ENCODE measurements around the gene PXDC1. TPM values are rescaled to one million over a fixed set of nuclear protein-coding genes. Genes with fewer than 3 reads are reported as not detected.
"Not testable (repeated sequence)": the region's sequence is repeated elsewhere in the genome, so short reads cannot be mapped to it uniquely, and the experiment has no call there.

Gene PXDC1
- polyA plus RNA-seq, 3 donors = 9.3 to 75.2 (median 70.9) TPM

- H3K27ac ChIP-seq (ENCODE audit: low read depth, low read length) = no peak overlapping the region
- WGBS, 3 donors = 63 to 90% (median 86%) methylated on average over 2 of the region's 2 CpGs
Measured at GRCh38 chr6:3768502-3768901, 17.0 kb upstream of the PXDC1 start.

GRCh38 chr6:3767483-3767882 is 16.0 kb upstream of the PXDC1 start:
- 83 to 89% (median 87%) methylated on average over 6 of the region's 6 CpGs for WGBS, 3 donors
- not testable (repeated sequence) for H3K27ac ChIP-seq (ENCODE audit: low read depth, low read length)

- 75 to 88% (median 78%) methylated on average over 9 of the region's 9 CpGs for WGBS, 3 donors
- no peak overlapping the region for H3K27ac ChIP-seq (ENCODE audit: low read depth, low read length)
Measured at GRCh38 chr6:3766214-3766613, 14.7 kb upstream of the PXDC1 start.

- H3K27ac ChIP-seq (ENCODE audit: low read depth, low read length) = no peak overlapping the region
- WGBS, 3 donors = 71 to 78% (median 77%) methylated on average over 6 of the region's 6 CpGs
Measured at GRCh38 chr6:3765415-3765814, 13.9 kb upstream of the PXDC1 start.

- WGBS, 3 donors = 79 to 84% (median 81%) methylated on average over 5 of the region's 5 CpGs
- no peak overlapping the region for H3K27ac ChIP-seq (ENCODE audit: low read depth, low read length)
Measured at GRCh38 chr6:3764516-3765335, 13.2 kb upstream of the PXDC1 start.

- WGBS, 3 donors = 50 to 93% (median 87%) methylated on average over 6 of the region's 6 CpGs
- no peak overlapping the region for H3K27ac ChIP-seq (ENCODE audit: low read depth, low read length)
Measured at GRCh38 chr6:3762852-3763251, 11.3 kb upstream of the PXDC1 start.

- WGBS, 3 donors = 81 to 96% (median 94%) methylated on average over 15 of the region's 15 CpGs
- H3K27ac ChIP-seq (ENCODE audit: low read depth, low read length) = no peak overlapping the region
Measured at GRCh38 chr6:3762359-3762758, 10.8 kb upstream of the PXDC1 start.

- no peak overlapping the region for H3K27ac ChIP-seq (ENCODE audit: low read depth, low read length)
- 95 to 96% (median 96%) methylated on average over 8 of the region's 8 CpGs for WGBS, 3 donors
Measured at GRCh38 chr6:3761989-3762270, 10.4 kb upstream of the PXDC1 start.

GRCh38 chr6:3759646-3760232 is 8.2 kb upstream of the PXDC1 start:
- WGBS, 3 donors = 76 to 85% (median 83%) methylated on average over 6 of the region's 6 CpGs
- H3K27ac ChIP-seq (ENCODE audit: low read depth, low read length) = no peak overlapping the region

- 71 to 88% (median 85%) methylated on average over 7 of the region's 7 CpGs for WGBS, 3 donors
- H3K27ac ChIP-seq (ENCODE audit: low read depth, low read length) = no peak overlapping the region
Measured at GRCh38 chr6:3758842-3759144, 7.3 kb upstream of the PXDC1 start.

- 97 to 99% (median 97%) methylated on average over 49 to 57 of the region's 57 CpGs for WGBS, 3 donors
Measured at GRCh38 chr6:3757998-3758841, 6.7 kb upstream of the PXDC1 start.

GRCh38 chr6:3757241-3757641 is 5.7 kb upstream of the PXDC1 start:
- 92 to 94% (median 93%) methylated on average over 9 of the region's 9 CpGs for WGBS, 3 donors
- H3K27ac ChIP-seq (ENCODE audit: low read depth, low read length) = no peak overlapping the region

More at GRCh38 chr6:3757998-3758841, 6.7 kb upstream of the PXDC1 start:
- H3K27ac ChIP-seq (ENCODE audit: low read depth, low read length) = not testable (repeated sequence)

GRCh38 chr6:3756546-3756945 is 5.0 kb upstream of the PXDC1 start:
- H3K27ac ChIP-seq (ENCODE audit: low read depth, low read length) = no peak overlapping the region
- 75 to 85% (median 80%) methylated on average over 3 of the region's 3 CpGs for WGBS, 3 donors

- H3K27ac ChIP-seq (ENCODE audit: low read depth, low read length) = no peak overlapping the region
- 66 to 75% (median 70%) methylated on average over 11 of the region's 11 CpGs for WGBS, 3 donors
Measured at GRCh38 chr6:3755637-3756545, 4.4 kb upstream of the PXDC1 start.

GRCh38 chr6:3754776-3755175 is 3.3 kb upstream of the PXDC1 start:
- no peak overlapping the region for H3K27ac ChIP-seq (ENCODE audit: low read depth, low read length)
- WGBS, 3 donors = 80 to 90% (median 83%) methylated on average over 3 of the region's 3 CpGs

GRCh38 chr6:3754032-3754725 is 2.7 kb upstream of the PXDC1 start:
- not testable (repeated sequence) for H3K27ac ChIP-seq (ENCODE audit: low read depth, low read length)
- 95% methylated on average over 15 of the region's 15 CpGs for WGBS, 3 donors

- no peak overlapping the region for H3K27ac ChIP-seq (ENCODE audit: low read depth, low read length)
- 71 to 84% (median 74%) methylated on average over 10 of the region's 10 CpGs for WGBS, 3 donors
Measured at GRCh38 chr6:3753228-3753835, 1.8 kb upstream of the PXDC1 start.
